HCT116 (cell line): ENCODE data around the gene FGD3. TPM values are rescaled to one million over a fixed set of nuclear protein-coding genes. Genes with fewer than 3 reads are reported as not detected.

ENCODE experiments used
- ATAC-seq: fragments of 200-7000 bp; cut with Tn5 transposase; 2 replicates; pipeline ENCODE4 v1.9.1; 2020; ENCODE audit warnings: mild to moderate bottlenecking, moderate library complexity
- BruUV-seq: library from RNA; stranded (reverse); fragments of 400-500 nt; replicated peaks from 2 replicates; lab custom pipeline; 2021; lab: Mats Ljungman, UMichigan
- CTCF ChIA-PET: fragments of 300-600 bp; sonication (Branson Sonifier 250); formaldehyde crosslinking; loops from one replicate; lab custom pipeline; 2021; ENCODE audit warnings: antibody characterized with exemption; lab: Charles Lee
- POLR2A ChIA-PET: fragments of 300-600, 350-600 bp; sonication (Branson Sonifier 250); formaldehyde crosslinking; loops from one replicate; lab custom pipeline; 2021; ENCODE audit warnings: antibody characterized with exemption; lab: Charles Lee
- RAD21 ChIA-PET, 2 experiments: fragments of 300-600 bp; sonication (Branson Sonifier 250); formaldehyde crosslinking; loops; one replicate each; lab custom pipeline; 2023; ENCODE audit warnings: low total read pairs in 2 of 2; ENCODE audit not compliant: uncharacterized antibody in 2 of 2, unreplicated experiment in 2 of 2, low non-redundant PET in 1 of 2; lab: Charles Lee
- DNase-seq: peaks from one replicate; pipeline ENCODE4 v3.0.0-alpha.2; 2010; ENCODE audit warnings: low read depth, low spot score
- H2AFZ ChIP-seq: fragments of 200-600 bp; shearing (Covaris generic), sonication (generic); 2 replicates; pipeline ENCODE4 v1.6.1; 2017; ENCODE audit warnings: low read depth, mixed run types, mixed read lengths, antibody characterized with exemption, low read length; ENCODE audit not compliant: poor library complexity, severe bottlenecking
- H3K27ac ChIP-seq: 2 replicates; pipeline ENCODE4 v1.5.1; 2012; ENCODE audit warnings: low read depth, low read length
- H3K27me3 ChIP-seq: fragments of 200-600 bp; sonication (generic); 2 replicates; pipeline ENCODE4 v1.6.1; 2016; ENCODE audit warnings: mixed run types, low read length, mixed read lengths; ENCODE audit not compliant: insufficient read depth
- H3K36me3 ChIP-seq, 2 experiments: fragments of 200-500 bp in 1 of 2; fragments of 200-600 bp in 1 of 2; sonication (Bioruptor generic) in 1 of 2; sonication (generic) in 1 of 2; 2 replicates each; pipeline versions ENCODE4 v1.5.1 to v1.6.1; 2014 to 2016; ENCODE audit warnings: low read length in 2 of 2, inconsistent platforms in 1 of 2, mixed read lengths in 1 of 2, mixed run types in 1 of 2; ENCODE audit not compliant: insufficient read depth in 2 of 2, control insufficient read depth in 1 of 2
- H3K4me1 ChIP-seq, 2 experiments: fragments of 200-600 bp in 1 of 2; sonication (generic) in 1 of 2; 2 replicates each; pipeline versions ENCODE4 v1.5.1 to v1.6.1; 2012 to 2017; ENCODE audit warnings: low read length in 2 of 2, inconsistent platforms in 1 of 2, mild to moderate bottlenecking in 1 of 2, mixed read lengths in 1 of 2, mixed run types in 1 of 2, moderate library complexity in 1 of 2; ENCODE audit not compliant: insufficient read depth in 2 of 2, control insufficient read depth in 1 of 2
- H3K4me2 ChIP-seq: fragments of 200-600 bp; sonication (generic); 2 replicates; pipeline ENCODE4 v1.6.1; 2017; ENCODE audit warnings: mixed run types, low read length, mixed read lengths
- H3K4me3 ChIP-seq, 2 experiments: fragments of 200-600 bp in 1 of 2; sonication (generic) in 1 of 2; replicated peaks in 1 of 2; 2 replicates each; pipeline ENCODE4 v1.5.1; 2011 to 2016; ENCODE audit warnings: low read length in 2 of 2, control low read depth in 1 of 2, low read depth in 1 of 2, mild to moderate bottlenecking in 1 of 2, mixed read lengths in 1 of 2, mixed run types in 1 of 2
- H3K79me2 ChIP-seq: fragments of 200-600 bp; sonication (generic); 2 replicates; pipeline ENCODE4 v1.6.1; 2017; ENCODE audit warnings: mild to moderate bottlenecking, mixed run types, low read length, moderate library complexity, mixed read lengths; ENCODE audit not compliant: insufficient read depth
- H3K9ac ChIP-seq: fragments of 200-600 bp; sonication (generic); 2 replicates; pipeline ENCODE4 v1.6.1; 2016; ENCODE audit warnings: low read length, mixed read lengths
- H3K9me2 ChIP-seq: fragments of 200-600 bp; sonication (generic), shearing (Covaris generic); 2 replicates; pipeline ENCODE4 v1.6.1; 2017; ENCODE audit warnings: mixed run types, mild to moderate bottlenecking, moderate library complexity; ENCODE audit not compliant: insufficient read depth
- H3K9me3 ChIP-seq, 2 experiments: fragments of 200-500 bp in 1 of 2; fragments of 200-600 bp in 1 of 2; sonication (Bioruptor generic) in 1 of 2; sonication (generic) in 1 of 2; 2 replicates each; pipeline ENCODE4 v1.6.1; 2014 to 2017; ENCODE audit warnings: low read length in 2 of 2, mixed read lengths in 2 of 2, inconsistent platforms in 1 of 2, low read depth in 1 of 2, mild to moderate bottlenecking in 1 of 2, mixed run types in 1 of 2, moderate library complexity in 1 of 2; ENCODE audit not compliant: control insufficient read depth in 1 of 2, insufficient read depth in 1 of 2
- H4K20me1 ChIP-seq: fragments of 200-600 bp; sonication (generic), shearing (Covaris generic); 2 replicates; pipeline ENCODE4 v1.6.1; 2017; ENCODE audit warnings: mixed run types, mild to moderate bottlenecking, moderate library complexity; ENCODE audit not compliant: insufficient read depth
- ATF3 ChIP-seq: IDR thresholded peaks from 2 replicates; pipeline ENCODE4 v1.6.1; 2012
- CBX3 ChIP-seq: IDR thresholded peaks from 2 replicates; pipeline ENCODE4 v1.6.1; 2012; ENCODE audit warnings: low read depth
- CEBPB ChIP-seq: IDR thresholded peaks from 2 replicates; pipeline ENCODE4 v1.6.1; 2012; ENCODE audit warnings: low read depth
- ELF1 ChIP-seq: IDR thresholded peaks from 2 replicates; pipeline ENCODE4 v1.6.1; 2012; ENCODE audit warnings: low read depth, borderline replicate concordance
- EZH2 ChIP-seq: fragments of 200-600 bp; sonication (generic); IDR thresholded peaks from 2 replicates; pipeline ENCODE4 v1.6.1; 2017; ENCODE audit warnings: antibody characterized with exemption, mixed run types
- EZH2phosphoT487 ChIP-seq: fragments of 200-600 bp; IDR thresholded peaks from 2 replicates; pipeline ENCODE4 v1.6.1; 2018; ENCODE audit warnings: antibody characterized with exemption, borderline replicate concordance
- MAX ChIP-seq: IDR thresholded peaks from 2 replicates; pipeline ENCODE4 v1.6.1; 2012
- SIN3A ChIP-seq: IDR thresholded peaks from 2 replicates; pipeline ENCODE4 v1.6.1; 2012; ENCODE audit warnings: low read depth
- SP1 ChIP-seq: IDR thresholded peaks from 2 replicates; pipeline ENCODE4 v1.6.1; 2012; ENCODE audit warnings: low read depth
- SRF ChIP-seq: IDR thresholded peaks from 2 replicates; pipeline ENCODE4 v1.6.1; 2012; ENCODE audit warnings: low read depth
- TCF7L2 ChIP-seq: IDR thresholded peaks from 2 replicates; pipeline ENCODE4 v1.7.0; 2011; ENCODE audit warnings: borderline replicate concordance, inconsistent platforms; ENCODE audit not compliant: insufficient read depth, insufficient read length; ENCODE audit errors: extremely low read depth
- YY1 ChIP-seq: IDR thresholded peaks from 2 replicates; pipeline ENCODE4 v1.6.1; 2011; ENCODE audit warnings: low read length, low read depth, moderate library complexity, mild to moderate bottlenecking; ENCODE audit not compliant: insufficient replicate concordance; ENCODE audit errors: extremely low read depth
- ZBTB33 ChIP-seq: IDR thresholded peaks from 2 replicates; pipeline ENCODE4 v1.6.1; 2011; ENCODE audit warnings: mild to moderate bottlenecking, low read length, moderate library complexity; ENCODE audit not compliant: insufficient replicate concordance; ENCODE audit errors: extremely low read depth
- ZNF274 ChIP-seq: fragments of 200-500 bp; sonication (Bioruptor generic); IDR thresholded peaks from 2 replicates; pipeline ENCODE4 v1.6.1; 2014; ENCODE audit warnings: mild to moderate bottlenecking, low read depth, low read length, inconsistent platforms
- intact Hi-C: fragments of 100-400 bp; cut with micrococcal nuclease; formaldehyde crosslinking; loops from 2 replicates; pipeline ENCODE4 v1.10.0; 2022
- total RNA-seq: library from RNA; stranded (reverse); gene quantifications from one replicate; pipeline ENCODE4 v1.2.1, GENCODE V29; 2021; ENCODE audit not compliant: unreplicated experiment

Gene FGD3
- total RNA-seq, 1 experiment from 2014 or later: 3.3 TPM

- DNase-seq (no peak), ATAC-seq (no peak)
- Histone ChIP-seq H3K27ac (no peak overlapping the region), H3K36me3 (no peaks in the 10 kb centered on the region), H3K4me2 (no peak overlapping the region), H3K4me3 (no peak overlapping the region), H2AFZ (no peak overlapping the region), H3K4me1 (peaks cover 25 to 38% of the 10 kb centered on the region in 2 experiments), H3K9me3 (no peaks in the 10 kb centered on the region), H3K9me2 (no peaks in the 10 kb centered on the region), H3K79me2 (no peaks in the 10 kb centered on the region), H3K9ac (no peak overlapping the region), H3K27me3 (no peaks in the 10 kb centered on the region), H4K20me1 (no peaks in the 10 kb centered on the region)
- BruUV-seq: no TSS peak
- POLR2A ChIA-PET: interaction anchor here (1.4 kb wide), 1 partner anchor 27 kb away, joined by 3 read pairs; no protein-coding TSS in a partner anchor
- RAD21 ChIA-PET: no interaction called here
- intact Hi-C loops: no loop called here
- TF ChIP-seq CEBPB (no peak), SIN3A (no peak), TCF7L2 (no peak), ATF3 (no peak)
- TF ChIP-seq, all 23 proteins: peak for 0
- CTCF ChIA-PET: interaction anchor here (1.3 kb wide), 1 partner anchor 27 kb away, joined by 5 read pairs; no protein-coding TSS in a partner anchor
Measured at GRCh38 chr9:92976431-92976830, 29.1 kb downstream of the FGD3 start.

- Histone ChIP-seq H3K4me2 (no peak overlapping the region), H3K27ac (no peak overlapping the region), H3K9me3 (no peaks in the 10 kb centered on the region; a peak in 1 of 4 replicates), H3K27me3 (no peaks in the 10 kb centered on the region), H3K79me2 (no peaks in the 10 kb centered on the region), H3K36me3 (no peaks in the 10 kb centered on the region), H2AFZ (no peak overlapping the region), H3K4me1 (peaks cover 25 to 38% of the 10 kb centered on the region in 2 experiments), H3K9me2 (no peaks in the 10 kb centered on the region), H3K9ac (no peak overlapping the region), H3K4me3 (no peak overlapping the region), H4K20me1 (no peaks in the 10 kb centered on the region)
- POLR2A ChIA-PET: no interaction called here
- RAD21 ChIA-PET: no interaction called here
- ATAC-seq (no peak), DNase-seq (no peak)
- no TSS peak for BruUV-seq
- intact Hi-C loops: no loop called here
- CTCF ChIA-PET: no interaction called here
- TF ChIP-seq SP1 (no peak), CEBPB (no peak), YY1 (no peak), SRF (no peak), EZH2phosphoT487 (no peak), ELF1 (no peak), EZH2 (no peak), MAX (no peak), ZNF274 (no peak), SIN3A (no peak), CBX3 (no peak), ZBTB33 (no peak), TCF7L2 (no peak), ATF3 (no peak)
Measured at GRCh38 chr9:92977279-92977678, 30.0 kb downstream of the FGD3 start.
